DMS79 treated with DMSO at 0.1 percent for 48 hours (cell line): ENCODE data around the gene WNT16.
"Not testable (repeated sequence)": the region's sequence is repeated elsewhere in the genome, so short reads cannot be mapped to it uniquely, and the experiment has no call there.

ENCODE experiments used
- DNase-seq: peaks from one replicate; lab custom pipeline; 2025; lab: John Stamatoyannopoulos, UW

WNT16 gene

GRCh38 chr7:121328508-121329190 lies at the start of gene WNT16:
Gene WNT16 (plus strand): TSS chr7:121329000. CDS start chr7:121329293, 293 bp downstream.
- DNase-seq, result no peak

GRCh38 chr7:121279060-121279620 lies 49.7 kb upstream of the WNT16 start:
- peak; percentile 6 for DNase-seq

DNA sequence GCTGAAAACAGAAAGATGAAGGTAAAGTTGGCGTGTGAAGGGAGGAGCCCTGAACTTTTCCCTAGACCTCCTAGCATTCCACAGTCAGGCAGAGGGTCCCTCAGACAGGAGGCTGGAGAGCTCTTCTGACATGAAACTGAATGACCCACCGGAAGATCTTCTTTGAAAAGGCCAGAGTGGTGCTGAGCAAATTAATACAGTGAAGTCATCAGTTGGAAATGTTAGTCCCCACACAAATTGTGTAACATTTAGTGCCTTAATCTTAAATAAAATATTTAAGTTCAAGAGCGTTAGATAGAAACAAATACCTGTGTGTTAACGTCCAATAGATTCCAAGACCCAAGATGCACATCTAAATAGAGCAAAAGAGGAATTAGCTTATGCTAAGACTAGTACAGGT lies 49.0 kb upstream of the WNT16 start:
- no peak for DNase-seq

- no peak for DNase-seq
Observed at GRCh38 chr7:121280656-121281055, 48.1 kb upstream of the WNT16 start.

- DNase-seq, result no peak
Observed at GRCh38 chr7:121282129-121282528, 46.7 kb upstream of the WNT16 start.

GRCh38 chr7:121285066-121285667 lies 43.6 kb upstream of the WNT16 start:
- DNase-seq, result no peak

DNA sequence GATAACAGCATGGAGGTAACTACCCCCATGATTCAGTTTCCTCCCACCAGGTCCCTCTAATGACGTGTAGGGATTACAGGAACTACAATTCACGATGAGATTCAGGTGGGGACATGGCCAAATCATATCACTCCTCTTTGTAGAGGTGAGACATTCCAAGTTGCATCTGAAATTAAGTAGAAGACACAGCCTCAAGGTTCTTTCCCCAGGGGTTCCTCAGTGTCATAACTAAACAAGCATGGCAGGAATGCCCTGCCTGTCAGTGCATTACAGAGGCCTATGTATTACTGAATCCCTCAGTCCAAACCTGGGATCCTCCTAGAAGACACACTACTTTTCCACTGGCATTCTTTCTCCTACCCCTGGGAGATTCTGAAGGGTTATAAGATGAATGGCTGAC lies 42.6 kb upstream of the WNT16 start:
- no peak for DNase-seq

GRCh38 chr7:121286742-121287734 lies 41.8 kb upstream of the WNT16 start:
- no peak for DNase-seq

- no peak for DNase-seq
Observed at GRCh38 chr7:121288894-121289293, 39.9 kb upstream of the WNT16 start.

DNA sequence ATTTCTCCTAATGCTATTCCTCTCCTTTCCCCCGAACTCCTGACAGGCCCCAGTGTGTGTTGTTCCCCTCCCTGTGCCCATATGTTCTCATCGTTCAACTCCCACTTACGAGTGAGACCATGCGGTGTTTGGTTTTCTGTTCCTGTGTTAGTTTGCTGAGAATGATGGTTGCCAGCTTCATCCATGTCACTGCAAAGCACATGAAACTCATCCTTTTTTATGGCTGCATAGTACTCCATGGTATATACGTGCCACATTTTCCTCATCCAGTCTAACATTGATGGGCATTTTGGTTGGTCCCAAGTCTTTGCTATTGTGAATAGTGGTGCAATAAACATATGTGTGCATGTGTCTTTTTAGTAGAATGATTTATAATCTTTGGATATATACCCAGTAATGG lies 38.9 kb upstream of the WNT16 start:
- not testable (repeated sequence) for DNase-seq

DNA sequence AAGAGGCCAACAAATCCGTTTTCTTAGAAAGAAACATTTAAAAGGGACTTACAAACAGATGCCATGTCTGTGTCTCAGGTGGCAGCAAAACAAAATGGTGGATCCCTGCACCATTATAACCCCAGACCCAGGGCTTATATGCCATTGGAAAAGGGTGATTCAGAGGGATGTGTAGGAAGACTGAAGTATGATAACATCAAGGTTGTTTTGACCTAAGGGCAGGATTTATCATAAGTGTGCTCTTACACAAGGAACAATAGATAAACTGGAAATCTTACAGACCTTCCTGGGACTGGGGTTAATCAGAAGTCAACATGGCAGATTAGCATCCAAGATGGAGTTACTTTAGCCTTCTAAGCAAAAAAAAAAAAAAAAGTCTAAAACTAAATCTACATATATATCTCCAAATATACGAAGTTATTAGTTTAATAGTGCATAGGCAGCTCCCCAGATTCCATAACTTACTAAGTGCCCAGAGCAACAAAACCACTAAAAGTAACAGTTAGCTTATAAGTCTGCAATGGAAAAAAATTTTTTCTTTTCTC lies 34.3 kb upstream of the WNT16 start:
- DNase-seq, result no peak

GRCh38 chr7:121297843-121298242 lies 31.0 kb upstream of the WNT16 start:
- DNase-seq, result no peak

GRCh38 chr7:121298831-121299239 lies 30.0 kb upstream of the WNT16 start:
- DNase-seq, result peak; percentile 40

DNA sequence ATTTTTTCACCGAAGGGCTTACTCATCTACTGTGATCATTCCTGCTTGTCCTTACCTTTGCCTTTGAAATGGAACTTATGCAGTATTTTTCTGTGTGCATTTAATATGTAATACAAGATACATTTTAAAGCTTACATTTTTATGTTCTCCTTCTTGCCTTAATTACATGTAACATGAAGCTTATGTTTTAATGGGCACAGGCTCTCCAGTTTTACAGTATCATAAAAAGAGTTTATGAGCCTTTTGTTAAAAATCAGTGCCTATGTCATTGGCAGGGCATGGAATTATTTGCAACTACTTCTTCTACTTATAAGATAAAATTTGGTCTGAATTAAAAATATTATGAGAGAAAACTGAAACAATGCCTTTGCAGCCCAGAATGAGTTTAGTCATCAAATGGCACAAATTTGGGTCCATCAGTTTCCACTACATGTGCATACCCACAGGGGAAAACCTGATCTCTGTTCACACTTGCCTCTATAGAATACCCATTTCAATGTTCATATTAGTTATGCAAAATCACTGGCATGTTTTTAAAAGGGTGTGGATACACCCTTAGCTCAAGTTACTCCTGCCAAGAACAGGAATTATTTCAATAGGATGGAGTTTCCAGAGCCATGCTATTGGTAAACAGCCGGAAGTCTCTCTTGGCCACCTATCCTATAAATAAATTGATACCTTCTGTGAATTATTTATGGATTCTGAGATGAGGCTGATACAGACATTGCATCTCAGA lies 27.9 kb upstream of the WNT16 start:
- DNase-seq, result no peak

DNA sequence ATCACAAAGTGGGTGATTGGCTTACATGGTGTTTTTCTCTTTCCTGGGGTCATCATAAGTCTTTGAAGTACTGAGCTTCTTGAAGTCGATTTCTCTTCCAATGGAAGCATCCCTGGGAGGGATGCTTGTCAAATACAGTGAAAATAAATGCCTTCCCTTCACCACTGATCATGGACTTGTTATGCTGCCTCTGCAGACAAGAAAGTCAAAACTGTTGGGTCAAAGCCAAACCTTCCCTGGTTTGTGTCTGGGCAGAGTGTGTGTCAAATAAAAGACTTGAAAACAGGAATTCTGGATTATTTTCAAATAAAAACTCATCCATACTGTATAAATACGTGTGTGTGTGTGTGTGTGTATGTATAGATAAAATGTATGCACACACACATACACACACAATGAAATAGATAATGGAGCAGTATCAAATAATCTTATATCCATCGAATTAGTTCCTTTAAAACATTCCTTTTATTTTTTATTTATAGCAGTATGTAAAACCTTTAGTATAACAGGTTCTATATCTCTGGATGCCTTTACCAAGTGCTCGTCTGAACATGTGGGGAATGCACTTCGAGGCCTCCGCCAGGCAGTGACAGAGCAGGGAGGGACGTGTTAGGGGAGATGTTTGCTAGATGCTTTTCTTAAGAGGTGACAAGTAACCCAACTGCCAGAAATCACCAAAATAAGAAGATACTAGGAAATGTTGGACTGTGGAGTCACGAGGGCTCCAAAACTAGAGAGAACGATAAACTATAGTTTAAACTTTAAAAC lies 27.2 kb upstream of the WNT16 start:
- DNase-seq, result no peak

DNA sequence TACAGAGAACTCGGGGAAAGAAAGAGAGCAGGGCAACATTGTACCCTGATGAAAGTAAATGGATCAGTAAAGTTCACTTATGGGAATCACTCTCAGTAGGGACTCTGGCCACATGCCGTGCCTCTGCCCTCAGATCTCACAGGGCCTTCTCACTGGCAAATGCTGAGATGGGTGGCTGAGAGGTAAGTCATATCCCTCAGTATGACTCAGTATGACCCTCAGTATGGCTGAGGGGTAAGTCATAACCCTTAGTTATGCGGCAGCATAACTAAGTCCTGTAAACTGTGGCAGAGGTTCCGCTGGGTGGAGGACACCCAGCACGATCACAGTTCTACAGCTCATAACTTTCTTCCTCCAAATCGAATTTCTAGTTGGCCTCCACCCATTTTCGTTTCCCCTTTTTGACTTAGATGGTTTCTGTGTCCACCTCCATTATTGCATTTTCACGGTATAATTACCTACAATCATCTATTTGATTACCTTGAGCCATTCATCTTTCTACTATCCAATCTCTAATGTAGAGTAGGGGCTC lies 26.5 kb upstream of the WNT16 start:
- no peak for DNase-seq

GRCh38 chr7:121303422-121304101 lies 25.2 kb upstream of the WNT16 start:
- no peak for DNase-seq

GRCh38 chr7:121304102-121304658 lies 24.6 kb upstream of the WNT16 start:
- no peak for DNase-seq

DNA sequence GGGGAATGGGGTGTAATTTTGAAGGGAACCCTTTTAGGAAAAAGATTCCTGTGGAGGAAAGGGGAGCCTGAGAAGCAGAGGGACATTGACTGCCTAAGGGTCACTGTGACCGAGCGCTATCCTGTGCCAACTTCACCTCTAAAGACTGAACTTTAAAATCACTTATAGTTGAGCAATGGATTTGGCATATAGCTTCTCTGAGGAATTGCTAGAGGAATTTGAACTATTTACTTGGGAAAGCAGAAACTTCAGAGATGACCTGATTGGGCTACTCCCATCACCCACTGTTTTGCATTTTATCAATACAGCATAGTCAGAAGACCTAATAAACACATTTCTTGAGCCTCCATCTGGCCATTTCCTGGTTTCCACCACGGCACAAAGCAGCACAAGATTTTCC lies 23.7 kb upstream of the WNT16 start:
- no peak for DNase-seq
